Subcutaneous adipose tissue (tissue), 4 donors: ENCODE data around the gene GATA3. TPM values are rescaled to one million over a fixed set of nuclear protein-coding genes. Genes with fewer than 3 reads are reported as not detected.

Experiments
- total RNA-seq, 4 donors: library from RNA; depleted of rRNA; stranded (reverse); fragments of >200 nt; gene quantifications; one replicate each; pipeline ENCODE4 v1.1.0, GENCODE V29; 2016
- TF ChIP-seq, protein P1 (sequence below): fragments of 450-650 bp; IDR thresholded peaks from one replicate; pipeline ENCODE4 v1.5.1; 2016; ENCODE audit warnings: low read depth, mild to moderate bottlenecking, control low read depth, antibody characterized with exemption, moderate library complexity

Gene GATA3
- total RNA-seq, 4 donors from 2014 or later, result 0.66 to 8.3 (median 3.0) TPM

DNA sequence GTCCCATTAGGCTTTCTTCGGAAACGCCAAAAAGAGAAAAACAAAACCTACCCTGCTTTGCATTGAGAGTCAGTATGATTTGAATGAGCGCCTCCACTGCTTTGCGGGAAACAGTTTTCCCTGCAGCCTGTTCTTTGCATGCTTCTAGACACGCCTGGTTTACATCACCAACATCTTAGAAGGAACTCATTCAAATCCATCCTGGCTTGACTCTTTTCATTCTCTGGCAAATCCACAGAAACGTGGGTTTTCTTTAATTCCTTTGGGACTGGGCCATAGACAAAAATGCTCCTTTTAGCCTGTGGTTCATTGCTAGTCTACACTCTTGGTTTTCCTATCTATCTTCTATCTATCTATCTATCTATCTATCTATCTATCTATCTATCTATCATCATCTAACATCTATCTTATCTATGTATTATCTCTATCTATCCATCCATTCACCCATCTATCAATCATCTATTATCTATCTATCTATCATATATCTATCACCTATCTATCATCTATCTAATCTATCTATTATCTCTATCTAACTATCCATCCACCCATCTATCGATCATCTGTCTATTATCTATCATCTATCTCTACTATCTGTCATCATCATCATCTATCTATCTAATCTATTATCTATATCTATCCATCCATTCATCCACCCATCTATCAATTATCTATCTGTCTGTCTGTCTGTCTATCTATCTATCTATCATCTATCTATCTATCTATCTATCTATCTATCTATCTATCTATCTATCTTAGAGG lies 68.3 kb downstream of the GATA3 start:
- TF ChIP-seq, protein P1, sequence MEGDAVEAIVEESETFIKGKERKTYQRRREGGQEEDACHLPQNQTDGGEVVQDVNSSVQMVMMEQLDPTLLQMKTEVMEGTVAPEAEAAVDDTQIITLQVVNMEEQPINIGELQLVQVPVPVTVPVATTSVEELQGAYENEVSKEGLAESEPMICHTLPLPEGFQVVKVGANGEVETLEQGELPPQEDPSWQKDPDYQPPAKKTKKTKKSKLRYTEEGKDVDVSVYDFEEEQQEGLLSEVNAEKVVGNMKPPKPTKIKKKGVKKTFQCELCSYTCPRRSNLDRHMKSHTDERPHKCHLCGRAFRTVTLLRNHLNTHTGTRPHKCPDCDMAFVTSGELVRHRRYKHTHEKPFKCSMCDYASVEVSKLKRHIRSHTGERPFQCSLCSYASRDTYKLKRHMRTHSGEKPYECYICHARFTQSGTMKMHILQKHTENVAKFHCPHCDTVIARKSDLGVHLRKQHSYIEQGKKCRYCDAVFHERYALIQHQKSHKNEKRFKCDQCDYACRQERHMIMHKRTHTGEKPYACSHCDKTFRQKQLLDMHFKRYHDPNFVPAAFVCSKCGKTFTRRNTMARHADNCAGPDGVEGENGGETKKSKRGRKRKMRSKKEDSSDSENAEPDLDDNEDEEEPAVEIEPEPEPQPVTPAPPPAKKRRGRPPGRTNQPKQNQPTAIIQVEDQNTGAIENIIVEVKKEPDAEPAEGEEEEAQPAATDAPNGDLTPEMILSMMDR, result no peak

DNA sequence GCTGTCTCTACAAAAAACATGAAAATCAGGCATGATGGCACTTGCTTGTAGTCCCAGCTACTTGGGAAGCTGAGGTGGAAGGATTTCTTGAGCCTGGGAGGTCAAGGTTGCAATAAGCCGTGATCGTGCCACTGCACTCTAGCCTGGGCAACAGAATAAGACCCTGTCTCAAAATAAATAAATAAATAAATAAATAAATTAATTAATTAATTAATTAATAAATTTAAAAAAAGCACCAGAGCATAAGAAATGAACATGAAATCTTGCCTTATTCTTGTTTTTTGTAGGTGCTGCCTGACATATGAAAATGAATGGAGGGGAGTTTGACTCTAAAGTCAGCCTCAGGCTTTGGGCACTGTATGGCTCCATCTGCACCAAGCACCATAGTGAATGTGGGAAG lies 69.9 kb downstream of the GATA3 start:
- TF ChIP-seq, protein P1, result no peak

Other genes starting within 250 kb of the GATA3 start
- gene TAF3, start 236.2 kb upstream of the GATA3 start, total RNA-seq, result 10 to 100 TPM in 2 of 4 donors, 1 to 10 TPM in 2; 5.6 to 12.9 (median 8.3) TPM